Measurements from ENCODE around the gene MBD4. TPM values are rescaled to one million over a fixed set of nuclear protein-coding genes. Genes with fewer than 3 reads are reported as not detected.
"Not testable (repeated sequence)": the region's sequence is repeated elsewhere in the genome, so short reads cannot be mapped to it uniquely, and the experiment has no call there.

Gene MBD4
- total and polyA plus RNA-seq, 10 donors, result 40.0 to 72.6 (median 55.2) TPM

GRCh38 chr3:129486664-129487035 lies 46.9 kb upstream of the MBD4 start:
- H3K36me3 ChIP-seq, result peaks cover 0 to 66% (median 2%) of the 10 kb centered on the region in 6 donors
- WGBS, 5 donors, result 90 to 100% (median 98%) methylated on average over 2 of the region's 2 CpGs

GRCh38 chr3:129485721-129486663 lies 46.2 kb upstream of the MBD4 start:
- Histone ChIP-seq H3K4me3 (no peak overlapping the region), H3K4me1 (peaks cover 0 to 50% (median 13%) of the 10 kb centered on the region in 6 donors)
- TF ChIP-seq POLR2A (IDR thresholded peaks at IDR 0.05) (no peak), CTCF (IDR thresholded peaks at IDR 0.05 in 8 of 11, conservative IDR thresholded peaks at IDR 0.05 in 3 of 11) (no peak), POLR2AphosphoS5 (IDR thresholded peaks at IDR 0.05) (peak; percentile 30 to 85 (median 69))

More at GRCh38 chr3:129486664-129487035, 46.9 kb upstream of the MBD4 start:
- intact Hi-C loops (cut with DNase I; ENCODE audit: low total_unique reads), result no loop called here
- no peak for DNase-seq
- Histone ChIP-seq H3K9me3 (no peaks in the 10 kb centered on the region), H3K4me3 (no peak overlapping the region), H3K27ac (peak overlapping the region in 5 of 8 donors; percentile 35 to 81 (median 69)), H3K4me1 (peaks cover 0 to 49% (median 12%) of the 10 kb centered on the region in 6 donors), H3K27me3 (replicated peaks in 1 of 7) (no peaks in the 10 kb centered on the region)
- TF ChIP-seq POLR2AphosphoS5 (IDR thresholded peaks at IDR 0.05) (no peak), POLR2A (IDR thresholded peaks at IDR 0.05) (no peak), CTCF (IDR thresholded peaks at IDR 0.05 in 8 of 11, conservative IDR thresholded peaks at IDR 0.05 in 3 of 11) (no peak)

GRCh38 chr3:129485146-129485545 lies 45.4 kb upstream of the MBD4 start:
- peaks cover 0 to 75% (median 2%) of the 10 kb centered on the region in 6 donors for H3K36me3 ChIP-seq
- H3K4me1 ChIP-seq, result peaks cover 0 to 46% (median 6%) of the 10 kb centered on the region in 6 donors
- DNase-seq; H3K27me3 ChIP-seq (replicated peaks in 1 of 7); H3K4me3 ChIP-seq; intact Hi-C loops (cut with DNase I; ENCODE audit: low total_unique reads); H3K9me3 ChIP-seq: not testable (repeated sequence)
- H3K27ac ChIP-seq, result peak overlapping the region in 5 of 8 donors; percentile 1 to 81 (median 69)
- 81 to 92% (median 83%) methylated on average over 6 of the region's 6 CpGs for WGBS, 5 donors

More at GRCh38 chr3:129485721-129486663, 46.2 kb upstream of the MBD4 start:
- Histone ChIP-seq H3K27ac (peak overlapping the region in 7 of 8 donors; percentile 35 to 81 (median 68)), H3K9me3 (no peaks in the 10 kb centered on the region), H3K36me3 (peaks cover 0 to 67% (median 2%) of the 10 kb centered on the region in 6 donors), H3K27me3 (replicated peaks in 1 of 7) (no peaks in the 10 kb centered on the region)
- intact Hi-C loops (cut with DNase I; ENCODE audit: low total_unique reads), result no loop called here
- 47 to 69% (median 53%) methylated on average over 9 to 11 of the region's 11 CpGs for WGBS, 5 donors
- DNase-seq, result peak; percentile 85

GRCh38 chr3:129483870-129484269 lies 44.1 kb upstream of the MBD4 start:
- no peak for DNase-seq
- H3K4me1 ChIP-seq, result peaks cover 0 to 38% (median 4%) of the 10 kb centered on the region in 6 donors
- WGBS, 5 donors, result 92 to 96% (median 95%) methylated on average over 8 of the region's 8 CpGs
- intact Hi-C loops (cut with DNase I; ENCODE audit: low total_unique reads), result no loop called here
- peaks cover 0 to 80% (median 9%) of the 10 kb centered on the region in 6 donors for H3K36me3 ChIP-seq
- H3K9me3 ChIP-seq, result no peaks in the 10 kb centered on the region
- H3K27me3 ChIP-seq (replicated peaks in 1 of 7), result no peaks in the 10 kb centered on the region
- TF ChIP-seq CTCF (IDR thresholded peaks at IDR 0.05 in 8 of 11, conservative IDR thresholded peaks at IDR 0.05 in 3 of 11), result no peak
- no peak for TF ChIP-seq POLR2AphosphoS5 (IDR thresholded peaks at IDR 0.05)
- TF ChIP-seq POLR2A (IDR thresholded peaks at IDR 0.05), result no peak
- no peak overlapping the region for H3K27ac ChIP-seq
- no peak overlapping the region for H3K4me3 ChIP-seq
